ENCODE results near the gene LSM6. TPM values are rescaled to one million over a fixed set of nuclear protein-coding genes. Genes with fewer than 3 reads are reported as not detected.

The LSM6 gene
- total RNA-seq, 2 experiments from 2014 or later = 62.3 to 123 TPM

GRCh38 chr4:146238107-146238506 lies 62.6 kb downstream of the LSM6 start:
- Histone ChIP-seq H3K9me2 (ENCODE audit: insufficient read depth, low read length) (no peaks in the 10 kb centered on the region), H3K79me2 (ENCODE audit: insufficient read depth, low read depth, low read length) (no peaks in the 10 kb centered on the region), H4K20me1 (ENCODE audit: insufficient read depth, low read length) (no peaks in the 10 kb centered on the region), H3K9me3 (ENCODE audit: low read length) (no peaks in the 10 kb centered on the region), H3K4me1 (ENCODE audit: insufficient read depth, low read length, poor library complexity, severe bottlenecking) (peaks cover 6% of the 10 kb centered on the region), H2AFZ (ENCODE audit: low read length) (no peak overlapping the region), H3K4me3 (ENCODE audit: low read depth, low read length, poor library complexity, severe bottlenecking) (no peak overlapping the region), H3K36me3 (ENCODE audit: insufficient read depth, low read length) (no peaks in the 10 kb centered on the region), H3K4me2 (ENCODE audit: low read length) (no peak overlapping the region), H3K27ac (ENCODE audit: low read depth, low read length, poor library complexity, severe bottlenecking) (no peak overlapping the region)
- ChIA-PET POLR2A (no interaction called here), CTCF (ENCODE audit: unreplicated experiment) (no interaction called here)
- no TSS peak for BruUV-seq (replicated peaks)
- no peak for DNase-seq (ENCODE audit: low spot score)
- intact Hi-C loops (cut with micrococcal nuclease; ENCODE audit: unreplicated experiment) = no loop called here
- TF ChIP-seq CTCF (conservative IDR thresholded peaks at IDR 0.05; ENCODE audit: low read length) (no peak), EZH2phosphoT487 (IDR thresholded peaks at IDR 0.05; ENCODE audit: borderline replicate concordance, low read depth, low read length) (no peak)

Other genes with a start within 250 kb of the LSM6 start
- 15.1 and 24.6 TPM in 2 replicates for gene ZNF827, start 236.9 kb upstream of the LSM6 start, total RNA-seq (2014; rRNA removed; shearing (Covaris generic))
- 39.8 and 42.9 TPM in 2 replicates for gene ZNF827, start 236.9 kb upstream of the LSM6 start, total RNA-seq (2022)
- gene REELD1, start 38.8 kb downstream of the LSM6 start, total RNA-seq (2014; rRNA removed; shearing (Covaris generic)) = 0.21 and 0.63 TPM in 2 replicates
- not detected in 2 replicates for gene REELD1, start 38.8 kb downstream of the LSM6 start, total RNA-seq (2022)